ENCODE results near the gene PACRG. TPM values are rescaled to one million over a fixed set of nuclear protein-coding genes. Genes with fewer than 3 reads are reported as not detected.

PACRG gene
- total RNA-seq, 2 experiments from 2014 or later, result not detected

DNA sequence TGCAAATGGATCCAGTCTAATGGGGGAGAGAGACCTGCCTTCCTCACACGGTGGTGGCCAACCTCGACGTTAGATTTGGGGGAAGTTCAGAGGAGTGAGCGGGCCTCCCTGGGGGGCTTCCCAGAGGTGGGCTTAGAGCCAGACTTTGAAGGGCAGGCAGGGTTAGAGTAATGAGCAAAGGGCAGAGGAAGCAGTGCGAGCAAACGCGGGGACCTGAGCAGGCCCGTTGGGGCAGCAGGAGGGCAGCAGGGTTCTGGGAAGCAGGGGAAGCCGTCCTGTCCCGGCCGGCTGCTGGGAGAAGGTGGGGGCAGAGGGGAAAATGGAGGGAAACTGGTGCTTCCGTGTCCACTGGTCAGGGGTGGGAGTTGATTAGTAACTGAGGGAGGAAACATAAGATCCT, 474.1 kb downstream of the PACRG start:
- CTCF ChIA-PET, result no interaction called here

DNA sequence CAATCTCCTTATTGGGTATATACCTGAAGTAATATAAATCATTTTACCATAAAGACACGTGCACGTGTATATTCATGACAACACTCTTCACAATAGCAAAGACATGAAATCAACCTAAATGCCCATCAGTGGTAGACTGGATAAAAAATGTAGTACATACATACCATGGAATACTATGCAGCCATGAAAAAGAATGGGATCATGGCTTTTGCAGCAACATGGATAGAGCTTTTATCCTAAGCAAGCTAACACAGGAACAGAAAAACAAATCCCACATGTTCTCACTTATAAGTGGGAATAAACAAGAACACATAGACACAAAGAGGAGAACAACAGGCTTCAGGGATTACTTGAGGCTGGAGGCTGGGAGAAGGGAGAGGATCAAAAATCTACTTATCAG, 478.4 kb downstream of the PACRG start:
- Mint-ChIP-seq H3K36me3 (ENCODE audit: low read depth) (no peaks in the 10 kb centered on the region), H3K9me3 (ENCODE audit: low read depth) (peaks cover 6% of the 10 kb centered on the region), H3K4me3 (no peak overlapping the region), H3K27ac (no peak overlapping the region), H3K4me1 (no peaks in the 10 kb centered on the region), H3K27me3 (peaks cover 2% of the 10 kb centered on the region)
- CTCF ChIA-PET, result no interaction called here
- no peak for ATAC-seq
- intact Hi-C loops (cut with DNase I, micrococcal nuclease), result no loop called here
- no peak for DNase-seq
- POLR2A ChIA-PET, result no interaction called here

More for the DNA sequence above, 474.1 kb downstream of the PACRG start:
- POLR2A ChIA-PET, result no interaction called here
- DNase-seq, result no peak
- Mint-ChIP-seq H3K27me3 (peaks cover 4% of the 10 kb centered on the region), H3K36me3 (ENCODE audit: low read depth) (no peaks in the 10 kb centered on the region), H3K27ac (no peak overlapping the region), H3K4me3 (no peak overlapping the region), H3K9me3 (ENCODE audit: low read depth) (peaks cover 3% of the 10 kb centered on the region), H3K4me1 (no peaks in the 10 kb centered on the region)
- ATAC-seq, result no peak
- intact Hi-C loops (cut with DNase I, micrococcal nuclease), result no loop called here

- ChIA-PET POLR2A (no interaction called here), CTCF (interaction anchor here (0.7 kb wide), 2 partner anchors 8 to 595 kb away, joined by 3 read pairs; no protein-coding TSS in a partner anchor)
- H3K27me3 Mint-ChIP-seq, result peaks cover 1% of the 10 kb centered on the region
- H3K4me3 Mint-ChIP-seq, result no peak overlapping the region
- H3K9me3 Mint-ChIP-seq (ENCODE audit: low read depth), result peaks cover 14% of the 10 kb centered on the region
- ATAC-seq, result no peak
- no peak for DNase-seq
- H3K4me1 Mint-ChIP-seq, result no peaks in the 10 kb centered on the region
- no peaks in the 10 kb centered on the region for H3K36me3 Mint-ChIP-seq (ENCODE audit: low read depth)
- intact Hi-C loops (cut with DNase I, micrococcal nuclease), result no loop called here
- no peak overlapping the region for H3K27ac Mint-ChIP-seq
Observed at GRCh38 chr6:163207431-163208383, 479.9 kb downstream of the PACRG start.

GRCh38 chr6:163209005-163209404, 481.2 kb downstream of the PACRG start:
- Mint-ChIP-seq H3K4me3 (no peak overlapping the region), H3K9me3 (ENCODE audit: low read depth) (peaks cover 15% of the 10 kb centered on the region), H3K36me3 (ENCODE audit: low read depth) (no peaks in the 10 kb centered on the region), H3K27ac (no peak overlapping the region), H3K27me3 (no peaks in the 10 kb centered on the region), H3K4me1 (no peaks in the 10 kb centered on the region)
- POLR2A ChIA-PET, result no interaction called here
- no peak for DNase-seq
- CTCF ChIA-PET, result no interaction called here
- intact Hi-C loops (cut with DNase I, micrococcal nuclease), result no loop called here
- no peak for ATAC-seq

GRCh38 chr6:163212123-163212522, 484.3 kb downstream of the PACRG start:
- peaks cover 13% of the 10 kb centered on the region for H3K9me3 Mint-ChIP-seq (ENCODE audit: low read depth)
- POLR2A ChIA-PET, result no interaction called here
- H3K4me3 Mint-ChIP-seq, result no peak overlapping the region
- peaks cover 2% of the 10 kb centered on the region for H3K27me3 Mint-ChIP-seq
- DNase-seq, result no peak
- no peak for ATAC-seq
- intact Hi-C loops (cut with DNase I, micrococcal nuclease), result no loop called here
- H3K36me3 Mint-ChIP-seq (ENCODE audit: low read depth), result no peaks in the 10 kb centered on the region
- no peak overlapping the region for H3K27ac Mint-ChIP-seq
- CTCF ChIA-PET, result no interaction called here
- no peaks in the 10 kb centered on the region for H3K4me1 Mint-ChIP-seq

DNA sequence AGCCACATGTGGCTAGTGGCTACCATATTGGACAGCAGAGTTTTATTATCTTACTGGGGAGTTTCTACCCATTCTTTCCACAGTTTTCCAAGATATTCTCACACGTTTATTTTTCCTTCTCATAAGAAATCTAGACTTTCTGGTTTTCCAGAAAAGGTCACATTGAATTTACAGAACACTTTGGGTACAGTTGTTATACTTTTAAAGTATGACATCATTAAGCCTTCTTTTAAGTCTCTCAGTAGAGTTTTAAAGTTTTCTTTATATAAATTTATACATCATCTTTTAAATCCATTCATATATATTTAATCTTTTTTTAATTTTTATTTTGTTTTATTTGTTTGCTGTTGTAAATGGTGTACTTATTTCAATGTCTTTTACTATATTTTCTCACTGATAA, 486.5 kb downstream of the PACRG start:
- ATAC-seq, result no peak
- Mint-ChIP-seq H3K4me1 (no peaks in the 10 kb centered on the region), H3K4me3 (no peak overlapping the region), H3K27me3 (peaks cover 2% of the 10 kb centered on the region), H3K9me3 (ENCODE audit: low read depth) (peaks cover 13% of the 10 kb centered on the region), H3K27ac (no peak overlapping the region), H3K36me3 (ENCODE audit: low read depth) (no peaks in the 10 kb centered on the region)
- CTCF ChIA-PET, result interaction anchor here (0.7 kb wide), 1 partner anchor 396 kb away, joined by 4 read pairs; no protein-coding TSS in a partner anchor
- intact Hi-C loops (cut with DNase I, micrococcal nuclease), result no loop called here
- POLR2A ChIA-PET, result no interaction called here
- no peak for DNase-seq

DNA sequence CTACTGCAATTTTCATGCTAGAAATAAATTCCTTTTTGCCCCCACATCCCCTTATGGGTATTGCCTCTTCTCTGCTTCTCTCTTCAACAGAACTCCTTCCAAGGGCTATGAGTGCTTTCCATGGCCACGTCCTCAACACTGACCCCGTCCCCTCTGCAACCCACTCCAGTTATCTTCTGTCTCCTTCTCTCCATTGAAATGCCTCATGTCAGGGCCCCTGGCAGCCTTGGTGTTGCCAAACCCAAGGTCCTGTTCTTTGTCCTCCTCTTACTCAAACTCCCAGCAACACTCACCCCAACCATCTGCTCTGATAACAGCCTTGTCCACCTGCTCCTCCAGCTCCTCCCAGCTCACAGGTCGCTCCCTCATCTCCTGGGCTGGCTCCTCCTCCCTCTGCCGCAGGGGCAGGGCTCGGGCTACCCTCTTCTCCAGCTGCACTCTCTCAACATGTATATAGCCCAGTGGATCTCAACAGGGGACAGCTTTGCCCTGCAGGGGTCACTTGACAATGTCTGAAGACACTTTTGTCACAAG, 490.7 kb downstream of the PACRG start:
- Mint-ChIP-seq H3K27ac (no peak overlapping the region), H3K36me3 (ENCODE audit: low read depth) (no peaks in the 10 kb centered on the region), H3K9me3 (ENCODE audit: low read depth) (peaks cover under 1% of the 10 kb centered on the region), H3K4me1 (no peaks in the 10 kb centered on the region), H3K4me3 (no peak overlapping the region), H3K27me3 (peaks cover 4% of the 10 kb centered on the region)
- POLR2A ChIA-PET, result no interaction called here
- ATAC-seq, result no peak
- CTCF ChIA-PET, result no interaction called here
- DNase-seq, result no peak
- intact Hi-C loops (cut with DNase I, micrococcal nuclease), result no loop called here

DNA sequence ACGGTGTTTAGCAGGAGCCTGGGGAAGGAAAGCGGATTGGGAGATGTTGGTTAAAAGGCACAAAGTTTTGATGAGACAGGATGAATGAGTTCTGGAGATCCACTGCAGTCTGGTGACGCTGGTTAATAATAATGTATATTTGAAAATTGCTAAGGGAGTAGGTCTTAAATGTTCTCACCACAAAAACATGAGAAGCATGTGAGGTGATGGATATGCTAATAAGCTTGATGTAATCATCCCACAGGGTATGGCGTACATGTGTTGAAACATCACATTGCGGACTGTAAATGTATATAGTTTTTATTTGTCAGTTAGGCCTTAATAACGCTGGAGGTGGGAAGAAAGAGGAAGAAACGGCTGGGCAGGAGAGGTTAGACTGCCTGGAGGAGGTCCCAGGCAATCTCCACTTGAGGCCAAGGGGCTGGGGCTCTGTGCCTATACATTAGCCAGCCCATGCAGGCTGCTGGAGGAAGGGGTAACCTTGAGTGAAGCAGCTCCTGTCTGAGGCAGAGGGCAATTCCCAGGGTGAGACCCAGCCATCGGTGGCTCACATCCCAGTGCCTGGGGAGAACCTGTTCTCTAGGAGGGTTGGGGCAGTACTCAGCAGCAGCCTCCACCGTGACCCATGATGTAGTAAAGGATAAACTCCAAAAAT, 498.5 kb downstream of the PACRG start:
- intact Hi-C loops (cut with DNase I, micrococcal nuclease), result no loop called here
- Mint-ChIP-seq H3K27ac (no peak overlapping the region), H3K4me1 (no peaks in the 10 kb centered on the region), H3K4me3 (no peak overlapping the region), H3K9me3 (ENCODE audit: low read depth) (peaks cover 3% of the 10 kb centered on the region), H3K36me3 (ENCODE audit: low read depth) (no peaks in the 10 kb centered on the region), H3K27me3 (peaks cover 2% of the 10 kb centered on the region)
- ChIA-PET POLR2A (no interaction called here), CTCF (no interaction called here)
- DNase-seq, result no peak
- ATAC-seq, result no peak

DNA sequence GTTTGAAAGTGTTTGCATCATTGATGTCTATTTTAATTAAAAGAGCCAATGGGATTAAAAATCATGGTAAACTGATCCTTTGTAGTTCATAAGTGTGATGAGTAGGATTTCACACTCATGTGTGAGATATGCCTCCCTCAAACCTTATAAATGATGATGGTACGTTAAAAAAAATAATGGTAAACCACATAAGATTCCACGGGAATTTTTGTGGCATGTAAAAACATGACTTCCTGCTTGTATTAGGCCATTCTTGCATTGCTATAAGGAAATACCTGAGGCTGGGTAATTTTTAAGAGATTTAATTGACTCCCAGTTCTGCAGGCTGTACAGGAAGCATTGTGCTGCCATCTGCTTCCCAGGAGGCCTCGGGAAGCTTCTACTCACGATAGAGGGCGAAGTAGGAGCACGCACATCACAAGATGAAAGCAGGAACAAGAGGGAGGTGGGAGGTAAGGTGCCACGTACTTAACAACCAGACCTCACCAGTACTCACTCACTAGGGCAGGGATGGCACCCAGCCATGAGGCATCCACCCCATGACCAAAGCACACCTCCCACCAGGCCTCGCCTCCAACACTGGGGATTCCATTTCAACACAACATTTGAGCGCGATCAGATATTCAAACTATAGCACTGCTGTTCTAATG, 499.2 kb downstream of the PACRG start:
- Mint-ChIP-seq H3K4me1 (no peaks in the 10 kb centered on the region), H3K27ac (no peak overlapping the region), H3K36me3 (ENCODE audit: low read depth) (no peaks in the 10 kb centered on the region), H3K9me3 (ENCODE audit: low read depth) (peaks cover 3% of the 10 kb centered on the region), H3K4me3 (no peak overlapping the region), H3K27me3 (peaks cover 2% of the 10 kb centered on the region)
- intact Hi-C loops (cut with DNase I, micrococcal nuclease), result no loop called here
- no peak for DNase-seq
- ChIA-PET POLR2A (no interaction called here), CTCF (no interaction called here)
- ATAC-seq, result no peak

DNA sequence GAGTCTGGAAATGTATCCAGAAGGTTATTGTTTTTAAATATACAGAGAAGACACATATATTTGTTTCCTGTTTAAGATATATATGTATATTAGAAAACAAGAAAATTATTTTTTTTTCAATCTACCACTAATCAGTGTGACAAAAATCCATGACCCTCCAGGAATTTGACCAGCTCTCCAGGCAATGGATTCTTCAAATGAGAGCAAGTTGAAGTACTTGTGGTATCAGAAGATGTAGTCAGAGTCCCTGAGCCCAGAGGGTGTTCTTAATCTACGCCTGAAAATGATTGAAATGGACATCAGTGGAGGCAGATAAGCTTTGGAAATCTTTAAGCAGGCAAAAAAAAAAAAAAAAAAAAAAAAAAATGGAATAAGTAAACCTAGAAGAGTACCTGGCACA, 500.3 kb downstream of the PACRG start:
- ATAC-seq (no peak), DNase-seq (no peak)
- intact Hi-C loops (cut with DNase I, micrococcal nuclease), result no loop called here
- Mint-ChIP-seq H3K27ac (no peak overlapping the region), H3K4me3 (no peak overlapping the region), H3K36me3 (ENCODE audit: low read depth) (no peaks in the 10 kb centered on the region), H3K9me3 (ENCODE audit: low read depth) (peaks cover 3% of the 10 kb centered on the region), H3K27me3 (peaks cover 6% of the 10 kb centered on the region), H3K4me1 (no peaks in the 10 kb centered on the region)
- CTCF ChIA-PET, result no interaction called here
- POLR2A ChIA-PET, result no interaction called here

DNA sequence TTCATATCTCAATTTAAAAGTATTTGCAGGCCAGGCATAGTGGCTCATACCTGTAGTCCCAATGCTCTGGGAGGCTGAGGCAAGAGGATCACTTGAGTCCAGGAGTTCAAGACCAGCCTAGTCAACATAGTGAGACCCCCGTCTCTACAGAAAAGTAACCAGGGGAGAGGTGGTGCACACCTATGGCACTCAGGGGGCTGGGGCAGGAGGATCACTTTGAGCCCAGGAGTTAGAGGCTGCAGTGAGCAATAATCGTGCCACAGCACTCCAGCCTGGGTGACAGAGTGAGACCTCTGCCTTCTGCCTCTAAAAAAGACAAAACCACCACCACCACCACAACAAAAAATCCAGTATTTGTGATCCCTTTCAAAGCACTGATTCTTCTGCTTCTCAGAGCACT, 501.3 kb downstream of the PACRG start:
- no peaks in the 10 kb centered on the region for H3K9me3 Mint-ChIP-seq (ENCODE audit: low read depth)
- H3K27ac Mint-ChIP-seq, result no peak overlapping the region
- POLR2A ChIA-PET, result no interaction called here
- CTCF ChIA-PET, result no interaction called here
- DNase-seq (no peak), ATAC-seq (no peak)
- H3K36me3 Mint-ChIP-seq (ENCODE audit: low read depth), result no peaks in the 10 kb centered on the region
- no peak overlapping the region for H3K4me3 Mint-ChIP-seq
- H3K4me1 Mint-ChIP-seq, result no peaks in the 10 kb centered on the region
- intact Hi-C loops (cut with DNase I, micrococcal nuclease), result no loop called here
- H3K27me3 Mint-ChIP-seq, result peaks cover 6% of the 10 kb centered on the region

GRCh38 chr6:163230901-163231300, 503.1 kb downstream of the PACRG start:
- CTCF ChIA-PET, result no interaction called here

More at GRCh38 chr6:163230901-163231300, 503.1 kb downstream of the PACRG start:
- intact Hi-C loops (cut with DNase I, micrococcal nuclease), result no loop called here
- H3K4me3 Mint-ChIP-seq, result no peak overlapping the region
- no peak overlapping the region for H3K27ac Mint-ChIP-seq
- peaks cover 10% of the 10 kb centered on the region for H3K27me3 Mint-ChIP-seq
- no peaks in the 10 kb centered on the region for H3K4me1 Mint-ChIP-seq
- POLR2A ChIA-PET, result no interaction called here
- ATAC-seq, result no peak
- H3K36me3 Mint-ChIP-seq (ENCODE audit: low read depth), result no peaks in the 10 kb centered on the region
- DNase-seq, result no peak
- no peaks in the 10 kb centered on the region for H3K9me3 Mint-ChIP-seq (ENCODE audit: low read depth)
